ENCODE data around the gene PDE8A. TPM values are rescaled to one million over a fixed set of nuclear protein-coding genes. Genes with fewer than 3 reads are reported as not detected.

The PDE8A gene
- total and polyA plus RNA-seq, 2 donors (not counting 1 experiment from before 2014, with no cell fraction given), result 17.7 to 26.3 TPM

- Histone ChIP-seq H3K4me1 (ENCODE audit: control insufficient read depth, extremely low read depth, insufficient read depth, low read length) (peaks cover 3% of the 10 kb centered on the region), H2AFZ (ENCODE audit: low read length) (no peak overlapping the region), H3K27ac (ENCODE audit: insufficient read depth, low read length) (no peak overlapping the region), H3K9ac (ENCODE audit: insufficient read depth, low read length) (no peak overlapping the region), H4K20me1 (ENCODE audit: control insufficient read depth, extremely low read depth, insufficient read depth, low read length) (peaks cover 2% of the 10 kb centered on the region), H3K36me3 (ENCODE audit: control insufficient read depth, insufficient read depth, low read length) (no peaks in the 10 kb centered on the region), H3K79me2 (ENCODE audit: control insufficient read depth, insufficient read depth, low read length) (no peaks in the 10 kb centered on the region), H3K4me3 (replicated peaks in 1 of 4; ENCODE audit: control extremely low read depth in 1 of 4, insufficient read depth in 1 of 4, low read depth in 3 of 4, low read length in 4 of 4) (no peak overlapping the region), H3K4me2 (ENCODE audit: extremely low read depth, insufficient read depth, low read length) (no peak overlapping the region), H3K9me3 (ENCODE audit: control insufficient read depth, insufficient read depth, low read depth, low read length) (no peaks in the 10 kb centered on the region), H3K27me3 (ENCODE audit: control insufficient read depth, insufficient read depth, low read length) (no peaks in the 10 kb centered on the region)
- DNase-seq (ENCODE audit: low read depth in 2 of 2), result no peak
- TF ChIP-seq EZH2 (IDR thresholded peaks at IDR 0.05; ENCODE audit: low read length, missing control alignments) (no peak), CTCF (conservative IDR thresholded peaks at IDR 0.05 in 1 of 2, IDR thresholded peaks at IDR 0.05 in 1 of 2; ENCODE audit: low read depth in 1 of 2, low read length in 2 of 2) (no peak)
These were observed 22.1 kb downstream of the PDE8A start for GRCh38 chr15:85003593-85004312.

GRCh38 chr15:85004550-85004949 is 22.9 kb downstream of the PDE8A start:
- no peak overlapping the region for H3K4me2 ChIP-seq (ENCODE audit: extremely low read depth, insufficient read depth, low read length)
- no peaks in the 10 kb centered on the region for H3K9me3 ChIP-seq (ENCODE audit: control insufficient read depth, insufficient read depth, low read depth, low read length)
- no peak for TF ChIP-seq CTCF (conservative IDR thresholded peaks at IDR 0.05 in 1 of 2, IDR thresholded peaks at IDR 0.05 in 1 of 2; ENCODE audit: low read depth in 1 of 2, low read length in 2 of 2)
- TF ChIP-seq EZH2 (IDR thresholded peaks at IDR 0.05; ENCODE audit: low read length, missing control alignments), result no peak
- no peak overlapping the region for H2AFZ ChIP-seq (ENCODE audit: low read length)
- peaks cover 3% of the 10 kb centered on the region for H3K4me1 ChIP-seq (ENCODE audit: control insufficient read depth, extremely low read depth, insufficient read depth, low read length)
- H4K20me1 ChIP-seq (ENCODE audit: control insufficient read depth, extremely low read depth, insufficient read depth, low read length), result peaks cover 2% of the 10 kb centered on the region
- no peak overlapping the region for H3K4me3 ChIP-seq (replicated peaks in 1 of 4; ENCODE audit: control extremely low read depth in 1 of 4, insufficient read depth in 1 of 4, low read depth in 3 of 4, low read length in 4 of 4)
- H3K9ac ChIP-seq (ENCODE audit: insufficient read depth, low read length), result no peak overlapping the region
- H3K79me2 ChIP-seq (ENCODE audit: control insufficient read depth, insufficient read depth, low read length), result no peaks in the 10 kb centered on the region
- H3K27me3 ChIP-seq (ENCODE audit: control insufficient read depth, insufficient read depth, low read length), result no peaks in the 10 kb centered on the region
- H3K27ac ChIP-seq (ENCODE audit: insufficient read depth, low read length), result no peak overlapping the region
- H3K36me3 ChIP-seq (ENCODE audit: control insufficient read depth, insufficient read depth, low read length), result no peaks in the 10 kb centered on the region
- DNase-seq (ENCODE audit: low read depth in 2 of 2), result no peak

- peaks cover 2% of the 10 kb centered on the region for H3K4me1 ChIP-seq (ENCODE audit: control insufficient read depth, extremely low read depth, insufficient read depth, low read length)
- H3K27me3 ChIP-seq (ENCODE audit: control insufficient read depth, insufficient read depth, low read length), result no peaks in the 10 kb centered on the region
- no peaks in the 10 kb centered on the region for H3K9me3 ChIP-seq (ENCODE audit: control insufficient read depth, insufficient read depth, low read depth, low read length)
- DNase-seq (ENCODE audit: low read depth in 2 of 2), result no peak
- no peak overlapping the region for H3K4me2 ChIP-seq (ENCODE audit: extremely low read depth, insufficient read depth, low read length)
- TF ChIP-seq CTCF (conservative IDR thresholded peaks at IDR 0.05 in 1 of 2, IDR thresholded peaks at IDR 0.05 in 1 of 2; ENCODE audit: low read depth in 1 of 2, low read length in 2 of 2), result no peak
- no peak for TF ChIP-seq EZH2 (IDR thresholded peaks at IDR 0.05; ENCODE audit: low read length, missing control alignments)
- H4K20me1 ChIP-seq (ENCODE audit: control insufficient read depth, extremely low read depth, insufficient read depth, low read length), result peaks cover 2% of the 10 kb centered on the region
- no peaks in the 10 kb centered on the region for H3K36me3 ChIP-seq (ENCODE audit: control insufficient read depth, insufficient read depth, low read length)
- H3K9ac ChIP-seq (ENCODE audit: insufficient read depth, low read length), result no peak overlapping the region
- H2AFZ ChIP-seq (ENCODE audit: low read length), result no peak overlapping the region
- H3K79me2 ChIP-seq (ENCODE audit: control insufficient read depth, insufficient read depth, low read length), result no peaks in the 10 kb centered on the region
- no peak overlapping the region for H3K27ac ChIP-seq (ENCODE audit: insufficient read depth, low read length)
- no peak overlapping the region for H3K4me3 ChIP-seq (replicated peaks in 1 of 4; ENCODE audit: control extremely low read depth in 1 of 4, insufficient read depth in 1 of 4, low read depth in 3 of 4, low read length in 4 of 4)
These were observed 23.7 kb downstream of the PDE8A start for GRCh38 chr15:85005319-85005718.
